Ovary (tissue), 3 donors: ENCODE measurements around the gene SNX13.

Source experiments
- CTCF ChIP-seq, 3 donors: fragments of 450-650 bp in 2 of 3; fragments of 200-600 bp in 1 of 3; IDR thresholded peaks; one replicate each; pipeline versions ENCODE4 v1.5.1 to v1.8.0; 2016 to 2022; ENCODE audit warnings: antibody characterized with exemption in 3 of 3, mild to moderate bottlenecking in 1 of 3
- EP300 ChIP-seq: sonication (generic); formaldehyde crosslinking; IDR thresholded peaks from one replicate; pipeline ENCODE4 v1.6.1; 2017; ENCODE audit warnings: antibody characterized with exemption
- POLR2A ChIP-seq: fragments of 450-650 bp; IDR thresholded peaks from one replicate; pipeline ENCODE4 v1.6.1; 2017; ENCODE audit warnings: antibody characterized with exemption, mild to moderate bottlenecking, moderate library complexity
- donor health status: DM: no; HTN: no; CAD: no.

- TF ChIP-seq CTCF (IDR thresholded peaks at IDR 0.05) (no peak), POLR2A (no peak), EP300 (no peak)
Measured at GRCh38 chr7:17771901-17772408, 168.3 kb downstream of the SNX13 start.
